Mammary epithelial cell (primary cell): ENCODE data around the gene BDKRB1.

Source experiments
- EZH2 ChIP-seq: IDR thresholded peaks from 2 replicates; pipeline ENCODE4 v1.6.1; 2012; ENCODE audit warnings: low read length, inconsistent platforms, borderline replicate concordance
- TF ChIP-seq, protein P1 (sequence below), 2 donors: IDR thresholded peaks in 1 of 2; conservative IDR thresholded peaks in 1 of 2; 2 replicates each; pipeline ENCODE4 v1.5.1; 2011 to 2012; ENCODE audit warnings: inconsistent platforms in 2 of 2, low read length in 2 of 2, mild to moderate bottlenecking in 2 of 2, control low read depth in 1 of 2, low read depth in 1 of 2; ENCODE audit not compliant: insufficient read depth in 1 of 2; ENCODE audit errors: extremely low read depth in 1 of 2

- TF ChIP-seq, protein P1, sequence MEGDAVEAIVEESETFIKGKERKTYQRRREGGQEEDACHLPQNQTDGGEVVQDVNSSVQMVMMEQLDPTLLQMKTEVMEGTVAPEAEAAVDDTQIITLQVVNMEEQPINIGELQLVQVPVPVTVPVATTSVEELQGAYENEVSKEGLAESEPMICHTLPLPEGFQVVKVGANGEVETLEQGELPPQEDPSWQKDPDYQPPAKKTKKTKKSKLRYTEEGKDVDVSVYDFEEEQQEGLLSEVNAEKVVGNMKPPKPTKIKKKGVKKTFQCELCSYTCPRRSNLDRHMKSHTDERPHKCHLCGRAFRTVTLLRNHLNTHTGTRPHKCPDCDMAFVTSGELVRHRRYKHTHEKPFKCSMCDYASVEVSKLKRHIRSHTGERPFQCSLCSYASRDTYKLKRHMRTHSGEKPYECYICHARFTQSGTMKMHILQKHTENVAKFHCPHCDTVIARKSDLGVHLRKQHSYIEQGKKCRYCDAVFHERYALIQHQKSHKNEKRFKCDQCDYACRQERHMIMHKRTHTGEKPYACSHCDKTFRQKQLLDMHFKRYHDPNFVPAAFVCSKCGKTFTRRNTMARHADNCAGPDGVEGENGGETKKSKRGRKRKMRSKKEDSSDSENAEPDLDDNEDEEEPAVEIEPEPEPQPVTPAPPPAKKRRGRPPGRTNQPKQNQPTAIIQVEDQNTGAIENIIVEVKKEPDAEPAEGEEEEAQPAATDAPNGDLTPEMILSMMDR (conservative IDR thresholded peaks at IDR 0.05 in 1 of 2, IDR thresholded peaks at IDR 0.05 in 1 of 2; ENCODE audit: extremely low read depth in 1 of 2, insufficient read depth in 1 of 2, low read depth in 1 of 2, low read length in 2 of 2), result no peak
- TF ChIP-seq EZH2, result no peak
Observed at GRCh38 chr14:96269359-96269710, 13.3 kb downstream of the BDKRB1 start.
